CD14-positive monocyte (primary cell): ENCODE measurements around the gene SLC34A3. TPM values are rescaled to one million over a fixed set of nuclear protein-coding genes. Genes with fewer than 3 reads are reported as not detected.

Experiments
- DNase-seq, 3 donors: peaks; one replicate each; pipeline ENCODE4 v3.0.0-alpha.2; 2011 to 2022
- H2AFZ ChIP-seq: 2 replicates; pipeline ENCODE4 v1.6.0; 2012; ENCODE audit warnings: mild to moderate bottlenecking, low read depth, low read length, inconsistent platforms; ENCODE audit not compliant: insufficient read depth, poor library complexity, severe bottlenecking
- H3K27ac ChIP-seq, 2 donors: 1 replicate in 1 of 2; 2 replicates in 1 of 2; pipeline ENCODE4 v1.5.1; 2012 to 2013; ENCODE audit warnings: low read length in 2 of 2, control low read depth in 1 of 2, inconsistent platforms in 1 of 2, low read depth in 1 of 2, mild to moderate bottlenecking in 1 of 2
- H3K27me3 ChIP-seq, 2 donors: one replicate each; pipeline versions ENCODE4 v1.6.0 to v1.6.1; 2011 to 2013; ENCODE audit warnings: low read length in 2 of 2; ENCODE audit not compliant: control insufficient read depth in 2 of 2, insufficient read depth in 2 of 2
- H3K36me3 ChIP-seq, 2 donors: replicated peaks in 1 of 2; 1 replicate in 1 of 2; 2 replicates in 1 of 2; pipeline versions ENCODE4 v1.5.1 to v1.6.1; 2012 to 2013; ENCODE audit warnings: low read length in 2 of 2, control low read depth in 1 of 2, inconsistent platforms in 1 of 2, mild to moderate bottlenecking in 1 of 2; ENCODE audit not compliant: insufficient read depth in 2 of 2, control insufficient read depth in 1 of 2
- H3K4me1 ChIP-seq, 2 donors: 1 replicate in 1 of 2; 2 replicates in 1 of 2; pipeline versions ENCODE4 v1.5.1 to v1.6.1; 2012 to 2013; ENCODE audit warnings: low read length in 2 of 2, control low read depth in 1 of 2, inconsistent platforms in 1 of 2, mild to moderate bottlenecking in 1 of 2, moderate library complexity in 1 of 2; ENCODE audit not compliant: insufficient read depth in 2 of 2, control insufficient read depth in 1 of 2
- H3K4me2 ChIP-seq: replicated peaks from 2 replicates; pipeline ENCODE3; 2012; ENCODE audit warnings: low read length, moderate library complexity, mild to moderate bottlenecking; ENCODE audit not compliant: poor library complexity, severe bottlenecking; ENCODE audit errors: extremely low read depth
- H3K4me3 ChIP-seq, 3 experiments: fragments of 200-600 bp in 1 of 3; sonication (generic) in 1 of 3; replicated peaks in 1 of 3; 1 replicate in 2 of 3; 2 replicates in 1 of 3; pipeline ENCODE4 v1.5.1; 2011 to 2013; ENCODE audit warnings: low read length in 3 of 3, mild to moderate bottlenecking in 3 of 3, control low read depth in 2 of 3, low read depth in 2 of 3, inconsistent platforms in 1 of 3, moderate library complexity in 1 of 3
- H3K79me2 ChIP-seq: 2 replicates; pipeline ENCODE4 v1.6.0; 2012; ENCODE audit warnings: mild to moderate bottlenecking, control low read depth, inconsistent platforms, low read length, moderate library complexity; ENCODE audit not compliant: insufficient read depth
- H3K9ac ChIP-seq: 2 replicates; pipeline ENCODE4 v1.6.0; 2017; ENCODE audit warnings: low read length, mild to moderate bottlenecking; ENCODE audit not compliant: insufficient read depth, poor library complexity, severe bottlenecking
- H3K9me3 ChIP-seq, 2 donors: replicated peaks in 1 of 2; 1 replicate in 1 of 2; 2 replicates in 1 of 2; pipeline versions ENCODE4 v1.5.1 to v1.6.1; 2012 to 2013; ENCODE audit warnings: low read length in 2 of 2, control low read depth in 1 of 2; ENCODE audit not compliant: control insufficient read depth in 1 of 2, insufficient read depth in 1 of 2
- H4K20me1 ChIP-seq: 2 replicates; pipeline ENCODE4 v1.6.0; 2012; ENCODE audit warnings: mild to moderate bottlenecking, low read length, control low read depth, moderate library complexity; ENCODE audit not compliant: insufficient read depth
- H3K27ac Mint-ChIP-seq, 7 donors: one replicate each; pipeline ENCODE4 v1.8.0; 2020; ENCODE audit warnings: mild to moderate bottlenecking in 7 of 7, mixed read lengths in 7 of 7, moderate library complexity in 6 of 7, inconsistent platforms in 2 of 7
- H3K27me3 Mint-ChIP-seq, 3 donors: one replicate each; pipeline ENCODE4 v1.8.0; 2021 to 2022; ENCODE audit warnings: low read depth in 3 of 3, mild to moderate bottlenecking in 3 of 3, mixed read lengths in 3 of 3, moderate library complexity in 3 of 3, inconsistent platforms in 1 of 3
- H3K36me3 Mint-ChIP-seq, 2 donors: one replicate each; pipeline ENCODE4 v1.8.0; 2020; ENCODE audit warnings: mixed read lengths in 2 of 2, inconsistent platforms in 1 of 2, mild to moderate bottlenecking in 1 of 2
- H3K4me1 Mint-ChIP-seq: one replicate; pipeline ENCODE4 v1.8.0; 2020; ENCODE audit warnings: mild to moderate bottlenecking, mixed read lengths
- H3K4me3 Mint-ChIP-seq, 2 donors: one replicate each; pipeline ENCODE4 v1.8.0; 2020; ENCODE audit warnings: mild to moderate bottlenecking in 2 of 2, mixed read lengths in 2 of 2, moderate library complexity in 1 of 2
- H3K9me3 Mint-ChIP-seq, 7 donors: one replicate each; pipeline ENCODE4 v1.8.0; 2020 to 2022; ENCODE audit warnings: mixed read lengths in 7 of 7, mild to moderate bottlenecking in 6 of 7, moderate library complexity in 6 of 7, inconsistent platforms in 2 of 7
- CTCF ChIP-seq: fragments of 200-600 bp; IDR thresholded peaks from one replicate; pipeline ENCODE4 v1.8.0; 2022; ENCODE audit warnings: antibody characterized with exemption, mild to moderate bottlenecking
- WGBS: methylation state at CpG from one replicate; pipeline ENCODE4 v1.1.5; 2013; ENCODE audit warnings: missing lambda C conversion rate; ENCODE audit not compliant: insufficient coverage; 5-methylcytosine and 5-hydroxymethylcytosine counted together
- intact Hi-C, 2 donors: fragments of 100-400 bp; cut with micrococcal nuclease; formaldehyde crosslinking; loops; one replicate each; pipeline versions ENCODE4 v1.15.0 to v1.15.1; 2023
- polyA plus RNA-seq, 3 donors: library from polyadenylated mRNA; depleted of rRNA in 1 of 3; unstranded in 2 of 3; stranded (reverse) in 1 of 3; fragments of 300-500 nt in 2 of 3; fragments of >200 nt in 1 of 3; fragmentation: Illumina TruSeq in 2 of 3; gene quantifications; 1 replicate in 2 of 3; 2 replicates in 1 of 3; pipeline ENCODE4 v1.2.3, GENCODE V29; 2012 to 2021

The SLC34A3 gene
- polyA plus RNA-seq, 3 donors, result not detected

GRCh38 chr9:137279741-137280473 is 49.2 kb downstream of the SLC34A3 start:
- Mint-ChIP-seq H3K36me3 (peaks cover 29 to 38% of the 10 kb centered on the region in 2 donors), H3K9me3 (peaks cover 0 to 4% (median 2%) of the 10 kb centered on the region in 7 donors), H3K4me1 (peaks cover 43% of the 10 kb centered on the region), H3K27ac (no peak overlapping the region), H3K4me3 (peak overlapping the region in 1 of 2 donors; percentile 39), H3K27me3 (peaks cover 0 to 4% (median 2%) of the 10 kb centered on the region in 3 donors)
- Histone ChIP-seq H3K36me3 (peaks cover 26 to 47% of the 10 kb centered on the region in 2 donors), H2AFZ (no peak overlapping the region), H3K27me3 (no peaks in the 10 kb centered on the region), H3K27ac (no peak overlapping the region), H3K4me1 (peaks cover 44 to 83% of the 10 kb centered on the region in 2 donors), H3K79me2 (peaks cover 56% of the 10 kb centered on the region), H3K9ac (no peak overlapping the region), H3K4me2 (peak overlapping the region; percentile 36), H3K4me3 (peak overlapping the region in 1 of 3 experiments; percentile 30), H3K9me3 (peaks cover 0 to 3% of the 10 kb centered on the region in 2 donors), H4K20me1 (peaks cover 68% of the 10 kb centered on the region)
- TF ChIP-seq CTCF, result no peak
- DNase-seq, result peak in 1 of 3 donors; percentile 4
- 95% methylated on average over 32 of the region's 41 CpGs for WGBS
- intact Hi-C loops, result no loop called here

GRCh38 chr9:137280474-137281344 is 50.0 kb downstream of the SLC34A3 start:
- Histone ChIP-seq H3K27ac (no peak overlapping the region), H3K4me1 (peaks cover 37 to 82% of the 10 kb centered on the region in 2 donors), H3K36me3 (peaks cover 26 to 47% of the 10 kb centered on the region in 2 donors), H3K9me3 (peaks cover 0 to 8% of the 10 kb centered on the region in 2 donors), H3K27me3 (no peaks in the 10 kb centered on the region), H3K9ac (peak overlapping the region; percentile 4), H3K4me2 (peak overlapping the region; percentile 36), H4K20me1 (peaks cover 68% of the 10 kb centered on the region), H2AFZ (no peak overlapping the region), H3K79me2 (peaks cover 56% of the 10 kb centered on the region), H3K4me3 (peak overlapping the region in 1 of 3 experiments; percentile 30)
- intact Hi-C loops, result no loop called here
- Mint-ChIP-seq H3K36me3 (peaks cover 29 to 38% of the 10 kb centered on the region in 2 donors), H3K9me3 (peaks cover 0 to 11% (median 7%) of the 10 kb centered on the region in 7 donors), H3K27me3 (peaks cover 0 to 3% (median 3%) of the 10 kb centered on the region in 3 donors), H3K4me3 (peak overlapping the region in 1 of 2 donors; percentile 34), H3K4me1 (peaks cover 41% of the 10 kb centered on the region), H3K27ac (no peak overlapping the region)
- peak in 1 of 3 donors; percentile 16 for DNase-seq
- WGBS, result 55% methylated on average over 65 of the region's 85 CpGs
- peak; percentile 56 for TF ChIP-seq CTCF
